KG1 (cell line): ENCODE results near the gene COTL1.

Source experiments
- DNase-seq: peaks from one replicate; lab custom pipeline; 2025; lab: John Stamatoyannopoulos, UW

Gene COTL1

GRCh38 chr16:84614073-84614459 lies 3.8 kb downstream of the COTL1 start:
- DNase-seq = no peak

DNA sequence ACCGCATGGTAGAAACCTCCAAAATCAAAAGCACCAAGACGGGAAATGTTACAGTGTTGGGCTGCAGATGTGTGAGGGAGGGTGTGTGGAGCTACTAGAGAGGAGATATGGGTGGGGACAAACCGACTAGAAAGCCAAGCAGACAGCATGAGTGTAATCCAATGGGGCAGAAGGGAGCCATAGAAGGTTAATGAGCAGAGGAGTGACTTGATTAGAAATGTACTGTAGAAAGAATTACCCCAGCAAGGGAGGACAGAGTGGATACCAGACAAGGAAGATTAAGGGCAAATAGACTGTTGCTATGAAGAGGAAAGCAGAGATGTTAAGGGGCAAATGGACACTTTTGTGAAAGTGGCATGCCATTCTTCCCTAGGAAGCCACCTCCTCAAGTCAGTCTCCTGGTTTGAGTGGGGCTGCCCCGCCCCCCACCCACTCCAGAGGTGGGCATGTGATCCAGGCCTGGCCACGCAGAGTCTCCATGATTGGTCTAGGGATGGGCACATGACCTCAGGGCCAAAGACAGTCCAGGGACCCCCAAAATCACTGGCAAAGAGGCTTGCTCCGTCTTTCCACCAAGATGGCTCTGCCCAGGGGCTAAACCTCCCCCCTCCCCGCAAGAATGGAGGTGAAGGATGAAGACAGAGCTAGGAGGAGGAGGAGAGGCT lies 4.3 kb downstream of the COTL1 start:
- DNase-seq = no peak

DNA sequence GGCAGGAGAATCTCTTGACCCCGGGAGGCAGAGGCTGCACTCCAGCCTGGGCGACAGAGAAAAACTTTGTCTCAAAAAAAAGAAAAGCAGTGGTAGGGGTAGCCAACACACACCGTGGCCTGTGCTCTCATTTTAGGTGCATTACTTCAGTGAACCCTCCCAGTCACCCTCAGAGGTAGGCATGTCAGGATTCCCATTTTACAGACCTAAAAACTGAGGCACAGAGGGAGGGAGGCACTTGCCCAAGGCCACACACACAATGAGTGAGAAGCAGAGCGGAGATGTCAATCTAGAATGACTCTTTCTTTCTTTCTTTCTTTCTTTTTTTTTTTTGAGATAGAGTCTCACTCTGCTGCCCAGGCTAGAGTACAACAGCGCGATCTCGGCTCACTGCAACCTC lies 5.2 kb downstream of the COTL1 start:
- DNase-seq = no peak

DNA sequence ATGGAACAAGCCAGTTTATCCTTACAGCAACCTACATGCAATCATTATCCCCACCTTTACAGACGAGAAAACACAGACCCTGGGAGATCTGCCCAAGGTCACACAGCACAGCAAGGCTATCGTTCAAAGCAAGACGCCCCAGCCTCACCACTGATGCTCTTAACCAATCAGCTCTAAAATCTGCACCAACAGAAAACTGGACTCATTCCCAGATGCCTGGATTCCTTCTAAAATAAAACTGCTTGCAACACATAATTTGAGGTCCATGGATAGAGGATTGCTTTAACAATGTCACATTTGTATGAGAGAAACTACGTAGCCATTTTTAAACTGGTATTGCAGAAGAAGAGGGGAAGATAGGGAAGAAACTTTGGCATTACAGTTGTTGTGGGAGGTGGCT lies 6.8 kb downstream of the COTL1 start:
- DNase-seq = no peak

DNA sequence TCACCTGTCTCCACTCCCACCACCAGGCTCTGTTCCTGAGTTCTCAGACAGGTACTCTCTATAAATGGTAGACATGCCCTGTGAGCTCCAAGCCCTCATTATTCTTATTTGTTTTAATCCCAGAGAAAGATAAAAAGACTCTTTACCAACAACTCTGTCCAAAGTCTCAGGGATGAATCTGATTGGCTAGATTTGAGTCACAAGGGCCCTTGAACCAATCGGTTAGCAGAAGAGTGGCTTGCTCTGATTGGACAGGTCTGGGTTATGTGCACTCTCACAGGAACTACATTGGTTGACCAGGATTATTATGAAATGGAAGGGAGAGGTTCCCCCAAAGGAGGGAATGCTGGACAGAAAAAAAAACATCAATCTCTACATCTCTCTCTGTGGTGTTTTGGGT lies 7.5 kb downstream of the COTL1 start:
- no peak for DNase-seq

DNA sequence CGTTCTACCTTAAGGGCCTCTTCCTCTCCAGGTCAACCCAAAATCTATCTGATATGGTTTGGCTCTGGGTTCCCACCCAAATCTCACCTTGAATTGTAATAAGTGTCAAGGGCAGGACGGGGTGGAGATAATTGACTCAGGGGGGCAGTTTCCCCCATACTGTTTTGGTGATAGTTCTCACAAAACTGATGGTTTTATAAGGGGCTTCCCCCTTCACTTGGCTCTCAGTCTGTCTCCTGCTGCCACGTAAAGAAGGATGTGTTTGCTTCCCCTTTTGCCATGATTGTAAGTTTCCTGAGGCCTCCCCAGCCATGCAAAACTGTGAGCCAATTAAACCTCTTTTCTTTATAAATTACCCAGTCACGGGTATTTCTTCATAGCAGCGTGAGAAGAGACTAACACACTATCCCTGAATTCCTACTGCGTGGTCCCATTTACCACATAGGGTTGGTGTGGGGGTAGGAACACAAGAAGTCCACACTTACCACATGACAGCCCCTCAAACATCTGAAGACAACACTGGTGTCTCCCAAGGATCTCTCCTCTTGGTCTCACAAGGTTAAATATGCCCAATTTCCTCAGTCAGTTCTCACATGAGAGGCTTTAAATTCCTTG lies 8.2 kb downstream of the COTL1 start:
- DNase-seq = no peak

DNA sequence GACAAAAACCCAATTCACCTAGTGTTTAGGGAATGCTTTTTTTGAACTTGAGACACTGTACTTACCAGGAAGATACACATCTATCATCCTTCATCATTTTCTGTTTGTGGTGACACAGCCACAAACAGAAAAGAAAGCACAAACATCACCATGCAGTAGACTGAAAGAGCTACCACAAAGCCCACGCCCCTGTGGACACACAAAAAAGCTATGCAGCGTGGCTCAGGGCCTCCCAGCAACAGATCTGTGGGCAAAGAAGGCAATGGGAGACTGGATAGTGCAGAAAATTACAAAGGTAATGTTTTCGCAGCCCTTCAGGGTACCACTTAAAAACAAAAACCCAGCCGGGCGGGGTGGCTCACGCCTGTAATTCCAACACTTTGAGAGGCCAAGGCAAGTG lies 9.6 kb downstream of the COTL1 start:
- peak; percentile 61 for DNase-seq

DNA sequence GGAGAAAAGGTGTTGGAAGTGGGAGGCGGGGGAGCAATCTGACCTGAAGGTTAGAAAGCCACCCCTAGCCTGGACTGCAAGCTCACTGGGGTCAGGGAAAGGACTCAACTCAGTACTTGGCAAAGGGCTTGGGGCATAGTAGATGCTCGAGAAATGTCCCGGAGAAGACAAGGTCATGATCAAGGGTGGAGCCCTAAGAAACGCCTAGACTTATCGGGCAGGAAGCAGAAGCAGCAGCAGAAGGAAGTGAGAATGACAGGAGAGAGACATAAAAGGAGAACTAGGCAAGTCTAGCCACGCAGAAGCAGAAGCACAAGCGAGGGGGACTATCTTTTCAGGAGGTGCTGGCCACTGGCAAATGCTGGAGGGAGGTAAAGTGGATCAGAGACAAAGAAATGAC lies 10.2 kb downstream of the COTL1 start:
- DNase-seq = peak; percentile 61

DNA sequence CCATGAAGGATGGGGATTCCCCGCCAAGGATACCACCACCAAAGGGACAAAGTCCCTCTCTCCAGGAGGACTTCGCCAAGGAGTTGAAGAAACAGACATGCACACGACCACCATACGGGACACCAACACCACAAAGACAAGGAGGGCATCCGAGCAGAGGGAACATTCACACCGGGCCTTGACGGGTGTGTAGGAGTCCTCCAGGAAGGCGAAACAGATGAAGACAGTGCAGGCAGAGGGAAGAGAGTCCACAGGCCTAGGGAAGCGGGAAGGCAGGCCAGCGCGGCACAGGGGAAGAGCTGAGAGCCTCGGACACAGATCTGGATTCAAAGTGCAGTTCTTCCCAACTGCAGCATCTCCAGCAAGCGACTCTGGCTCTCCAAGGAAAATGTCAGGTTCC lies 10.8 kb downstream of the COTL1 start:
- no peak for DNase-seq

- DNase-seq = no peak
Observed at GRCh38 chr16:84606081-84606875, 11.6 kb downstream of the COTL1 start.

DNA sequence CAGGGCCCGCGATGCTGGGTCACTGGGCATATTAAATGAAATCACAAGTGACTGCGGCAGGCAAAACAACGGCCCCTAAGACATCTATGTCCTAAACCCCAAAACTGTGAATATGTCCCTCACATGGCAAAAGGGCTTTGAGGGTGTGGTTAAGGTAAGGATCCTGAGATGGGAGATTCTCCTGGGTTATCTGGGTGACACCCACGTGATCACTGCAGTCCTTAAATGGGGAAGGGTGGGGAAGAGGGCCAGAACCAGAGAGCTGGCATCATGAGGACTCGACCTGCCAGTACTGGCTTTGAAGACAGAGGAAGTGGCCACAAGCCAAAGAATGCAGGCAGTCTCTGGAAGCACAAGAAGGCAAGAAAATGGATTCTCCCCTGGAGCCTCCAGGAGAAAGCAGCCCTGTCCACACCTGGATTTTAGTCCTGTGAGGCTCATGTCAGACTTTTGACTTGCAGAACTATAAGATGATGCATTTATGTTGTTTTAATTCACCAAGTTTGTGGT lies 12.5 kb downstream of the COTL1 start:
- no peak for DNase-seq

GRCh38 chr16:84604477-84605013 lies 13.3 kb downstream of the COTL1 start:
- no peak for DNase-seq

DNA sequence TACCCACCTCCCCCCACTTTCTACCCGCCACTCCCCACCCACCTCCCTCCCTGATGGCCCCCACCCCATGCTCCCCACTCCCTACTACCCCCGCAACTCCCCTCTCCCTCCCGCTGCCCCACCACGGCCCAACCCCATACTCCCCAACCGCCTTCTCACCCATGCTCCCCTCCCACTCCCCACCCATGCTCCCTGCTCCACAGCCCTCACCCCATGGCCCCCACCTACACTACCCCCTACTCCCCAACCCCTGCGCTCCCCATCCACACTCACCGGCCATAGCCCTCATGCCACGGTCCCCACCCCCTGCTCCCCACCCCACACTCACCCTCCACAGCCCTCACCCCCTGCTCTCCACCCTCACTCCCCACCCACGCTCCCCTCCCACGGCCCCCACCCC lies 13.9 kb downstream of the COTL1 start:
- no peak for DNase-seq

DNA sequence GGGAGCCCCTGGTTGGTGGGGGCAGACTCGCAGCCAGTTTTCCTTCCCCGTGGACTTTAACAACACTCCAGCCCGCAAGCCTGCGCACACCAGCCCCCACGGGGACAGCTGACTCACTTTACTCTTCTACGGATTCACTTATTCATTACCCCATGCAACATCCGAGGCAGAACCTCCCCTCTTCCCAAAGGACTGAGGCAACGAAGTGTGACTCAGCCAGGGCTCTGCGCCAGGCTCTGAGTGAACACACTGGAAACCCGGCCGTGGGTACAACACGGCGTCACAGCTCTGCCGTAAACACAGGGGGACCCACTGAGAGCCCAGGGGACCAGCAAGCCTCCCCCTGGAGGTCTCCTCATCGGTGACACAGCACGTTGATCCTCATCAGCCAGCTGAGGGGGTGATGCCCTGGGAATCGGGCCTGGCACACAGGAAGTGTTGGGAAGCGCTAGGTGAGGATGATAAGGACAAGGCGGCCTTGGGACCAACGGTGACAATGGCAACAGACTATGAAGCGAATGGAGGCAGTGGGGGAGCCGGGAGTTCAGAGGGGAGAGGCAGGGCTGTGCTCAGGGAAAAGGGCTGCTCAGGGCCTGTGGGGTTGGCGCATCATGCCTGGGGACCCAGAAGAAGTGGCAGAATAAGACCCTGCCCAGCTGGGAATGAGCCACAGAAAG lies 14.6 kb downstream of the COTL1 start:
- DNase-seq = no peak

DNA sequence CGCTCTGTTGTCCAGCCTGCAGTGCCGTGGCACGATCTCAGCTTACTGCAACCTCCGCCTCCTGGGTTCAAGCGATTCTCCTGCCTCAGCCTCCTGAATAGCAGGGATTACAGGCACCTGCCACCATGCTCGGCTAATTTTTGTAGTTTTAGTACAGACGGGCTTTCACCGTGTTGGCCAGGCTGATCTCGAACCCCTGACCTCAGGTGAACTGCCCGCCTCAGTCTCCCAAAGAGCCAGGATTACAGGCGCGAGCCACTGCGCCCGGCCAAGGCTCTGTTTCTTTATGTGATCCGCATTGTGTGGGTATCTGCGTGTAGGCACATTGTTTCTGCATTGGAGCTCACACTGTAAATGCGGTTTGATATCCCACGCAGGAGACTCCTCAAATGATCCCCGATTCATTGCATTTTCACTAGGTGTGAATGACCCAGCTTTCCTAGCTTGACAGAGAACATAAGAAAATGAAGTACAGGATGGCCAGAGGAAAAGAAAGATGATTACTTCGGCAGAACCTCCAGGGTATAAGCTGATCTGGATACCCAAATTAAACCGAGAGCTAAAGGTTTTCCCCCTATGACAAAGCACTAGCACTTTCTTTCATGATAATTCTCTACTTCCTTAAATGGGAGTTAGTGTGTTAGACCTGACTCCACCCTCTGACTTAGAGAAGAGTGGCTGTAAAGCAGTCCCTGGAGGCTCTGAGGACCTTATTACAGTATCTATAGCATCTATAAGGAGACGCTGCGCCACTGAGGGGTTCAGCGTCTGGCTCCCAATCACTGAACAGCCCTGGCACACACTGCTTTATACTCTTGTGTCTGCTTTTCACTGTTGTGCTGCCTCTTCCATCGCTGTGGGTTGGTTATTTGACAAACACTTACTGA lies 17.3 kb downstream of the COTL1 start:
- DNase-seq = peak; percentile 28

- DNase-seq = peak; percentile 88
Observed at GRCh38 chr16:84599521-84600202, 18.2 kb downstream of the COTL1 start.

GRCh38 chr16:84598360-84598759 lies 19.5 kb downstream of the COTL1 start:
- DNase-seq = no peak

- DNase-seq = no peak
Observed at GRCh38 chr16:84597931-84598351, 19.9 kb downstream of the COTL1 start.

DNA sequence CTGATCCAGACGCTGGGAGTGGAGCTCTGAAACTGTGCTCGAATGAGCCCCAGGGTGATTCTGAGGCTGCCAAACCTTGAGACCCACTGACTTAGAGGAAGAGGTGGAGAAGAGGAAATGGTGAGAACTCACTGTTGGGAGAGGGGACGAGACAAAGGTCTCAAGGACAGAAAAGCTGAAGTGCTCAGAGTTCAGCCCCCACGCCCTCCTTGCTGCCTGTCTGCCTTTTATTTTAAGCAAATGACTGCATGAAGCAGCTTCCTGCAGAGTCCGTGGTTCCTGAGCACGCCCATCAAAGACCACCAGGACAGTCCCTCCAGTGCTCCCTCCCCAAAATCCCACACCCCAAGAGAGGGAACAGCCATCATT lies 20.4 kb downstream of the COTL1 start:
- DNase-seq = peak; percentile 28

DNA sequence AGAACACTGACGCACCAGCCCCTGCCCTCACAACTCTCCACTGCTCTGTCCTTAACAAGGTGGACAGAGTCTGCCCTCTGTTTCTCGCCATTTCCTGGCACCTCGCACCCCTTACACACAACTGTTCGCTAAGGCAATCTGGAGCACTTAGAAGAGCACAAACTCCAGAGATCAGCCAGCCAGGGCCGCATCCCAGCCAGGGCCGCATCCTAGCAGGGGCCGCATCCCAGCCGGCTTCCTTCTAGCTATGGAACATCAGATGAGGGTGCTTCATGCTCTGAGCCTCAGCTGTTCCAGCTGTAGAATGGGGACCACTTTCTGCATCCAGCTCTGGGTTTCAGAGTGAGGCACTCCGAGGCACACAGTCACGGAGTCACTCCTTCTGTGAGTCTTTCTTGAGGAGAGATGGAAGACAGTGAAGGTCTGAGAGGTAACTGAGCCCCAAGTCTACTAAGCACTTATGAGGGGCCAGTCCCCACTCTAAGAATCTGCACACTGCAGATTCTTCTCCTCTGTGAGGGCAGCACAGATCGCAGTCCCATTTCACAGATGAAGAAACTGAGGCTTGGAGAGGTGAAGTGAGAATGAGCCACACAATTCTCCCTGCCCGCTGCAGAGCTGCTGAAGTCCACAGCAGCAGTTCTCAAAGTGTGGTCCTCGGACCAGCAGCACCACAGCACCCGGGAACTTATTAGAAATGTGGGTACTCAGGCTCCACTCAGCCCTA lies 20.9 kb downstream of the COTL1 start:
- DNase-seq = no peak
